HUES6 (cell line): Measurements from ENCODE around the gene TMTC2.

ENCODE experiments used
- H3K27ac ChIP-seq: 2 replicates; pipeline ENCODE4 v1.7.0; 2013; ENCODE audit warnings: low read depth, mild to moderate bottlenecking, low read length, inconsistent platforms
- H3K27me3 ChIP-seq: 2 replicates; pipeline ENCODE4 v1.6.1; 2013; ENCODE audit warnings: low read length; ENCODE audit not compliant: control insufficient read depth, insufficient read depth
- H3K36me3 ChIP-seq: 2 replicates; pipeline ENCODE4 v1.6.1; 2013; ENCODE audit warnings: low read length; ENCODE audit not compliant: control insufficient read depth, insufficient read depth
- H3K4me1 ChIP-seq: 2 replicates; pipeline ENCODE4 v1.6.1; 2013; ENCODE audit warnings: low read length; ENCODE audit not compliant: control insufficient read depth, insufficient read depth
- H3K4me3 ChIP-seq: 2 replicates; pipeline ENCODE4 v1.5.1; 2013; ENCODE audit warnings: low read depth, low read length
- H3K9ac ChIP-seq: one replicate; pipeline ENCODE4 v1.6.1; 2013; ENCODE audit warnings: mild to moderate bottlenecking, low read length
- H3K9me3 ChIP-seq: 2 replicates; pipeline ENCODE4 v1.6.1; 2013; ENCODE audit warnings: low read depth, low read length; ENCODE audit not compliant: control insufficient read depth, insufficient read depth

Gene TMTC2

DNA sequence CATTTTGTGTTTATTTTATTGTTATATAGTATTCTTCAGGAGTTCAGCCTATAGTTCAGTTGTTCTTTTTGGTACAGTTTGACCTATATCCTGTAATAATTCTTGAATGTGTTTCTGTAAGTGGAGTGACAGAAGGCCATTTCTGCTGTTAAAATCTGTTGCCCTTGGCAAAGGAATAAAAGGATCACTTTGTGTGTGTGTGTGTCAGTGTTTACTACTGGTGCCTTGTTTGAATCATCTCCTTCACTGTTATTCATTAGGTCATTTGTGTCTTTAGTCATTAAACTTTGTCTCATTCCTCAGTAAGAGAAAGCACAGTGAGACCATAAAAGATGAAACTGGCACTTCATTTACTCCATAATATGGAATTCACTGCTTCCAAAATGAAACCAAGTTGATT lies 130.7 kb downstream of the TMTC2 start:
- Histone ChIP-seq H3K27ac (no peak overlapping the region), H3K9me3 (no peaks in the 10 kb centered on the region), H3K36me3 (no peaks in the 10 kb centered on the region), H3K4me1 (no peaks in the 10 kb centered on the region), H3K4me3 (no peak overlapping the region), H3K9ac (no peak overlapping the region), H3K27me3 (no peaks in the 10 kb centered on the region)

DNA sequence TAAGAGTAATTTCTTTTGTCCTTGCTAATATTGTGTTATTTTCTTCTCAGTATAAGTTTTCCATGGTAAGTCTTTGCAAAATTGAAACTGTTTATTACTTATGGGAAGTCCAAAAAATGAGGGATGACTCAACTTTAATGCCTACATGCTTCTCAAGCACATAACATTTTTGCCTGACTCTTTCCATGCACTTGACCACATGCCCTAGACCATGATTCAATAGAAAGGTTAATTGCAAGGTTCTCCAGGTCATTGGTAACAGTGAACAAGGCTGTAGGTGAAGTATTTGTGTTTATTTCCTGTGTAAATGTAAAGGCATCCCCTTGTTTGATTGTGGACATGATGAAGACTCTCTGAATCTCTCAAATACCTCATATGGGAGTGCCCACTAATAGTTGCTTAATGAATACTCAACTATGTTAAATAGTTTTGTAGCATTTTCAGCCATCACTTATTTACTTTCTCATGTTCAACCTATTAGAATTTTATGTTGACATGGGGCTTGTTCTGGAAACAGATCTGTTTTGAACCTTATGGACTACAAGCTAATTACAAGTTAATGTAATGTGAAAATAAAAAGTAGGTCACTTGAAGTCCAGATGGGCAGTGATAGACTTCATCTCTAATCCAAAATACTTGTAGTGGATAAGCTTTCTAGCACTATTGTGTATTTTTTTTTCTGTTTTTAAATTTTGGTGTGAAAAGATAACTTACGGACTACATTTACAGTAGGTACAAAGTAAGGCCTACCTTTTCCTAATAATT lies 131.7 kb downstream of the TMTC2 start:
- H3K27ac ChIP-seq, result no peak overlapping the region
- H3K4me3 ChIP-seq, result no peak overlapping the region
- H3K36me3 ChIP-seq, result no peaks in the 10 kb centered on the region
- no peaks in the 10 kb centered on the region for H3K27me3 ChIP-seq
- no peaks in the 10 kb centered on the region for H3K9me3 ChIP-seq
- no peak overlapping the region for H3K9ac ChIP-seq
- H3K4me1 ChIP-seq, result no peaks in the 10 kb centered on the region

DNA sequence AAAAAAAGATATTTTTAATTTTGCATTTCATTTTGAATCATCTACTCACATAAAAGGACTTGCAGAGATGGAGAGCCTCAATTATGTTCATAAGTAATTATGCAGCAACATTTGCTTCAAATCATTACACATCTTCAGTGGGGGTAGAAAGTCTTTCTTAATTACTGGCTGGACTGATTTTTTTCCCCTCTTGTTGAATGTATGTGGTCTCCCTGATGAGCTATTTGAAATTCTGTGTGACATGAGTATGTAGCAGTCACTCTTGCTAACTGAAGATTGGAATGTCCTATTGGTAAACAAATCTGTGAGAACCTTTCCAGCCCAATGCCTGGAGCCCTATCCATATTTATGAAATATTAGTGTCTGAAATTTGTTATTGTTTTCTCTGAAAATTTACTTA lies 139.8 kb downstream of the TMTC2 start:
- Histone ChIP-seq H3K4me1 (no peaks in the 10 kb centered on the region; the same call in 1 of the 2 replicates), H3K9me3 (no peaks in the 10 kb centered on the region), H3K27ac (no peak overlapping the region), H3K36me3 (no peaks in the 10 kb centered on the region), H3K4me3 (no peak overlapping the region), H3K27me3 (no peaks in the 10 kb centered on the region), H3K9ac (no peak overlapping the region)

DNA sequence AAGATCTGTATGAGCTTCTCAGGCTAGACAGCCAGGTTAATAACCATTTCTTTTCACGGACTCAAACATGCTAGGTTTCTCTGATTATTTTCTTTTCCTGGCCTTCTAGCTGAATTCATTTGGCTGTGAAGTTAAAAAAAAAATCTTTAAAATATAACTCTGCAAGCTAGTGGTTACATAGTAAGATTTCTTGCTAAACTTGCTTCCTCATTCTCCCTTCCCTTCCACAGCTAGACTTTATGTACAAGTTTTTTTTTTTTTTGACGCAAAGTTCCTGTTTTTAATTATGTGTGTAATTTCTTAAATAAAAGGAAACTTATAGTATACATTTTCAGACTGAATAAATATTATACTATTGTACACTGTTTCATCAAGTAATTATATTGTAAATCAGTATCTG lies 145.4 kb downstream of the TMTC2 start:
- Histone ChIP-seq H3K27me3 (no peaks in the 10 kb centered on the region), H3K4me3 (no peak overlapping the region), H3K9me3 (no peaks in the 10 kb centered on the region), H3K4me1 (no peaks in the 10 kb centered on the region; the same call in 1 of the 2 replicates), H3K36me3 (no peaks in the 10 kb centered on the region), H3K9ac (no peak overlapping the region), H3K27ac (no peak overlapping the region)

DNA sequence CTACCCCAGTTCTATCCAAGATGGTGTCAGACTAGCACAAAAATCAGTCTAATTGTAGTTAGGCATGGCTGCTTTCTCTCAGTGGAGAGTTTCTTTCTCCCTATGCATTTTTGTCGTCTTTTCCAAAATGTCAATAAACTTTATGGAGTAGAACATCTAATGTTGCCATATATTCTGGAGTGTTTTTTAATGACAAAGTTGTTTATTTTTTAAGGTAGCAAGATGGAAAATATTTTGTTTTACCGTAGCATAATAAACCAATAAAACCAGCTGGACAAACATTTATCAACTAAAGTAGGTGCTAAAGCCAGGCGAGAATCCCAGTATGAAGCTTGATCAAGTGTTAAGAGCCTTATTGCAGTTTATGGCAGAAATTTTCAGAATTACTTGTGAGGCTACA lies 146.3 kb downstream of the TMTC2 start:
- peaks cover under 1% of the 10 kb centered on the region for H3K4me1 ChIP-seq
- H3K9me3 ChIP-seq, result no peaks in the 10 kb centered on the region
- H3K4me3 ChIP-seq, result no peak overlapping the region
- no peaks in the 10 kb centered on the region for H3K27me3 ChIP-seq
- no peak overlapping the region for H3K9ac ChIP-seq
- H3K36me3 ChIP-seq, result no peaks in the 10 kb centered on the region
- H3K27ac ChIP-seq, result no peak overlapping the region

DNA sequence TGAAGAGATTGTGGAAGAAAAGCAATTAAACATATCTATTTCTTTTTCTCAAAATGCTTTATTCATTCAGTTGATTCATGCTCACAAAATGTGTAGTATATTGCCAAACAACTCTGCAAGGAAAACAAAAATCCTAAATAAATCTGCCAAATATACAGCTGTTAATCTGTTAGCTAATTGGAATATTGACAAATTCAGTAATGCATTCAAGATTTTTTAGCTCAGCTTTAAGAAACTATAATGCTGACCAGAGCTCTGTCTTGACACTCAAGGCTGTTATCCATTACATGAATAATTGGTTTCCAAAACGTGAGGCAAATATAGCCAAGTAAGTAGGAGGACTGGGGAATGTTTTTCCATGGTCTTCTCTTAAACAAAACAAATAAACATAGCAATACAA lies 146.8 kb downstream of the TMTC2 start:
- H3K36me3 ChIP-seq, result no peaks in the 10 kb centered on the region
- H3K9ac ChIP-seq, result no peak overlapping the region
- H3K27me3 ChIP-seq, result no peaks in the 10 kb centered on the region
- H3K27ac ChIP-seq, result no peak overlapping the region
- H3K4me3 ChIP-seq, result no peak overlapping the region
- peaks cover 6% of the 10 kb centered on the region for H3K4me1 ChIP-seq
- H3K9me3 ChIP-seq, result no peaks in the 10 kb centered on the region

DNA sequence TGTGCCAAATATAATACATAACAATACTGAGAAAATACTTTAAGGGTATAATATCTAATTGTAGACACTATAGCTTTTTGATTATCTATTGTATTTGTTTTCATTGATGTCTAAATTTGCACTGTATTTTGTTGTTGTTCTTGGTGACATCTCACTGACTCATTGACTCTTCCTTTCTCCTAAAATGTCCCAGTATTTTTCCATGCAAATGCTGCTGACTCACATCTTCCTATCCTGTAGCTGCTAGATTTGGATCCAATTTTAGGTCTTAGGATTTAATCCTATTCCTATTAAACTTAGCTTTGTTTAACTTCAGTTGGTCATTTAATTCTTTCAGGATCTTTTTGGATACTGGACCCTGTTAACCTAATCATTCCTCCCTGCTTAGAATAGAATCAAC lies 148.5 kb downstream of the TMTC2 start:
- no peaks in the 10 kb centered on the region for H3K36me3 ChIP-seq
- no peaks in the 10 kb centered on the region for H3K9me3 ChIP-seq
- no peak overlapping the region for H3K9ac ChIP-seq
- peaks cover 6% of the 10 kb centered on the region for H3K4me1 ChIP-seq
- H3K27me3 ChIP-seq, result no peaks in the 10 kb centered on the region
- H3K27ac ChIP-seq, result peak overlapping the region; percentile 12; the same call in 1 of the 2 replicates
- H3K4me3 ChIP-seq, result no peak overlapping the region

DNA sequence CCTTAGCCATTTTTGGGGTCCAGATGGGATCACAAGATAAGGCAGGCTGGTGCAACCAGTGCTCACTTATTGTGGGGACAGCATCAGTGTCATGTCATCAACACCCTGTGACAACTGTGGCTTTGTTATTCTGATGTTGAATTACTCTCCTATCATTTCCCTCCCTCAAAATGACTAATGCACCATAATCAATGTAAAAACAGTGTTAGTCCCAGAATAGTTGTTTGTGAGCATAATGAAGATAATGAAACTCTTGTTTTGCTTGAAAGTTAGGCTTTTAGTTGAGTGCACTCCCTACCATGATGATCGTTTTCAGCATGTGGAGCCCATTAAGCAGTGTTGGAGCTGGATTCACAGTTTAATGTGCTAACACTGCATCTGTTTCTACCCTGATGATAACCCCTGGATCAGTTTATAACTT lies 151.4 kb downstream of the TMTC2 start:
- Histone ChIP-seq H3K4me3 (no peak overlapping the region), H3K9me3 (no peaks in the 10 kb centered on the region), H3K27me3 (no peaks in the 10 kb centered on the region), H3K27ac (no peak overlapping the region), H3K4me1 (peaks cover 6% of the 10 kb centered on the region), H3K9ac (no peak overlapping the region), H3K36me3 (no peaks in the 10 kb centered on the region)

DNA sequence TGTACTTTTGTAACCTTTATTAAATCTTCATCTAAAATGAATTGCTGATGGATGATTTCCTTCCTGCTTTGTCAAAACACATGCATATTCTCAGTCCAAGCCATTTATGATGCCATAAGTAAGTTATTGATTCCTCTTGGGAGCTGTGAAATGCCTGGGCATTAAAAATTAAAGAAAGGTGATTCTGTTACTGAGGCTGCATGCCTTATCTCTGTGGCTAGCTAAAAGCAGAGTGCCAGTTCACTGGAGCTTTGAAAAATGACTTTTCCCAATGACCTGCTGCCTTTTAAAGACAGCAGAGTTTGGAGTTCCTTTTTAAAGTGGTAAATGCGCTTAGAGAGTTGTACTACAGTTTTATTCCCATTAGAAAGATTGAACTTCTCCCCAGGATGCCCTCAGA lies 152.1 kb downstream of the TMTC2 start:
- no peak overlapping the region for H3K4me3 ChIP-seq
- no peaks in the 10 kb centered on the region for H3K9me3 ChIP-seq
- peaks cover 6% of the 10 kb centered on the region for H3K4me1 ChIP-seq
- H3K27ac ChIP-seq, result no peak overlapping the region
- H3K9ac ChIP-seq, result no peak overlapping the region
- no peaks in the 10 kb centered on the region for H3K36me3 ChIP-seq
- H3K27me3 ChIP-seq, result no peaks in the 10 kb centered on the region

DNA sequence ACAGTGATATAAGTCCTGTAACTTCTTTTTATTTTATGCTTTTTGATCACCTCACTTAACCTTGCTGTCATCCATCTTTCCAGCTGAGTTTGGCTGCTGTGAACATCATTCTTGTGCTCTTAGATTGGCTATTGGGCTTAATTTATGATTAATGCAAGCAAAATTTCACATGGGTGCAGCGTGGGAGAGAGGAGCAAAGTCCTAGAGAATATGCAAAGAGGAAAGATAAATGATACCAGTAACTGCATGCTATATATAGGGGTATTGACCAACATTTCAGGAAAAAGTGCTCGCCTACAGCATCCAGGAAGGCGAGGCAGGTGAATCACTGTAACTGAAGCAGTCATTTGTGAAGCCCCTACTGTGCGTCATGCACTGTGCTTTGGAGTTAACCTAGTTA lies 153.1 kb downstream of the TMTC2 start:
- Histone ChIP-seq H3K9ac (no peak overlapping the region), H3K27ac (no peak overlapping the region), H3K4me1 (peaks cover 6% of the 10 kb centered on the region), H3K4me3 (no peak overlapping the region), H3K9me3 (no peaks in the 10 kb centered on the region), H3K36me3 (no peaks in the 10 kb centered on the region), H3K27me3 (no peaks in the 10 kb centered on the region)

DNA sequence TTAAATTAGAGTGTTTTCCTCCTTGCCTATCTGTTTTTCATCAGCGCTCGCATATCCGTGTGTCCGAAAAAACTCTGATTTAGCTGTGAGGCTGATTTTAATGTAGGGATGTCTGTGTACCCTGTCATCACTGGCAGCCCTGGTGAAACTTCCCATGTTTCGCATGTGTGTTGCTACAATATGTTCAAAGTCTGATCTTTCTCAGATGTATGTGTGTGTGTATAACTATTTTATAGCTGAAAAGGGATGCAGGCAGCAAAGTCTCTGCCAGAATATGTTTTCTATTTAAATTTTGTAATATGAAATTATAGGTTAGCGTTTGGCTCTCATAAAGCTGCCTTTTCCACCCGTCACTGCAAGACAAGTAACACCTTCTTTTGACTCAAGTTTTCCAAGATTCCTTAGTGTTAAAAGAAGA lies 154.8 kb downstream of the TMTC2 start:
- no peaks in the 10 kb centered on the region for H3K36me3 ChIP-seq
- peaks cover 6% of the 10 kb centered on the region for H3K4me1 ChIP-seq
- no peak overlapping the region for H3K9ac ChIP-seq
- no peaks in the 10 kb centered on the region for H3K9me3 ChIP-seq
- H3K27me3 ChIP-seq, result no peaks in the 10 kb centered on the region
- H3K27ac ChIP-seq, result no peak overlapping the region
- H3K4me3 ChIP-seq, result no peak overlapping the region
